ENCODE measurements around the gene ZNF827. TPM values are rescaled to one million over a fixed set of nuclear protein-coding genes. Genes with fewer than 3 reads are reported as not detected.

Gene ZNF827
- total RNA-seq, 1 donor, result 9.1 TPM

DNA sequence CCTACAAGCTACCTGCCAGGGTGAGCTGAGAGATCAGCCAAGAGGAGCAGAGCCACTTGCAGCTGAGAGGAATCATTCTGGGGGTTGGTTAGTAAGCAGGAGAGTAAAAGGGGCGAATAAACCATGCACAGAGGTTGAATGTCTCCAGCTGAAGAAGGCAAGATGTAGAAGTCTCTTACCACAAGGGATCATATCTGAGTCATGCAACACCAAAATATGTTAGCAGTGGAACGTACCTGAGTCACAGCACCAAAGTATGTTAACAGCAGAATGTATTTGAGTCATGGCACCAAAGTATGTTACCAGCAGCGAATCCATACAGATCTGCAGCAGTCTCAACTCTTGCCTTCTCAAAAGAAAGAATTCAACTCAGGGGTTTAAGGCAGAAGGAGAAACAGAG lies 228.8 kb downstream of the ZNF827 start:
- no peak overlapping the region for H3K4me3 ChIP-seq (ENCODE audit: low read depth, low read length)
- TF ChIP-seq, protein P1, sequence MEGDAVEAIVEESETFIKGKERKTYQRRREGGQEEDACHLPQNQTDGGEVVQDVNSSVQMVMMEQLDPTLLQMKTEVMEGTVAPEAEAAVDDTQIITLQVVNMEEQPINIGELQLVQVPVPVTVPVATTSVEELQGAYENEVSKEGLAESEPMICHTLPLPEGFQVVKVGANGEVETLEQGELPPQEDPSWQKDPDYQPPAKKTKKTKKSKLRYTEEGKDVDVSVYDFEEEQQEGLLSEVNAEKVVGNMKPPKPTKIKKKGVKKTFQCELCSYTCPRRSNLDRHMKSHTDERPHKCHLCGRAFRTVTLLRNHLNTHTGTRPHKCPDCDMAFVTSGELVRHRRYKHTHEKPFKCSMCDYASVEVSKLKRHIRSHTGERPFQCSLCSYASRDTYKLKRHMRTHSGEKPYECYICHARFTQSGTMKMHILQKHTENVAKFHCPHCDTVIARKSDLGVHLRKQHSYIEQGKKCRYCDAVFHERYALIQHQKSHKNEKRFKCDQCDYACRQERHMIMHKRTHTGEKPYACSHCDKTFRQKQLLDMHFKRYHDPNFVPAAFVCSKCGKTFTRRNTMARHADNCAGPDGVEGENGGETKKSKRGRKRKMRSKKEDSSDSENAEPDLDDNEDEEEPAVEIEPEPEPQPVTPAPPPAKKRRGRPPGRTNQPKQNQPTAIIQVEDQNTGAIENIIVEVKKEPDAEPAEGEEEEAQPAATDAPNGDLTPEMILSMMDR (IDR thresholded peaks at IDR 0.05; ENCODE audit: insufficient read depth, low read depth, low read length), result no peak

DNA sequence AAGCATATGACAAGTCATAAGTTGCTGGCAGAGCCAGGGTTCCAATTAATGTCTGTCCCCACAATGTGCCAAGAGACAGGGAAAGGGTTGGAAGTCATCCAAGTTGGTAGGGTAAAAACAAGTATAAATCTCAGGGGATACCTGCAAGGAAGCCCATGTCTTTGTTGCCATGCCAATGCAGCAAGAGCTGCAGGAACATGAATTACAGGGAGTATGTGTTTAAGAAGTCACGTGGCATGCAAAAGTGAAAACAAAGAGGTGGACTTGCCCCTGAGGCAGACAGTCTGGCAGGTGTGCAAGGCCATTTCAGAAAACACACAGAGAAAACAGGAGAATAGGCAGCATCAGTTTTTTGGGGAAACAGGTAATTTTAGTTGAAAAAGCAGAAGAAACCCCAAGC lies 229.3 kb downstream of the ZNF827 start:
- TF ChIP-seq, protein P1 (IDR thresholded peaks at IDR 0.05; ENCODE audit: insufficient read depth, low read depth, low read length), result no peak
- DNase-seq (ENCODE audit: low read depth), result no peak

More for the DNA sequence above, 228.8 kb downstream of the ZNF827 start:
- DNase-seq (ENCODE audit: low read depth), result peak; percentile 83

More for the DNA sequence above, 229.3 kb downstream of the ZNF827 start:
- no peak overlapping the region for H3K4me3 ChIP-seq (ENCODE audit: low read depth, low read length)

Small RNA genes within 50 kb of the gene (small RNA-seq; reads per million reads assigned to genes)
- not detected for gene RF00019

Other genes with a start within 250 kb of the ZNF827 start
- 22.5 and 26.3 TPM in 2 replicates for gene LSM6, start 236.9 kb upstream of the ZNF827 start, total RNA-seq